Choroid plexus epithelial cell (primary cell): ENCODE data around the gene AVL9.

Source experiments
- DNase-seq: peaks from one replicate; pipeline ENCODE4 v3.0.0-alpha.2; 2010; ENCODE audit warnings: low read depth
- H3K4me3 ChIP-seq: 2 replicates; pipeline ENCODE4 v1.5.1; 2011; ENCODE audit warnings: low read depth, mild to moderate bottlenecking, control low read depth, low read length, moderate library complexity
- CTCF ChIP-seq: conservative IDR thresholded peaks from 2 replicates; pipeline ENCODE4 v1.5.1; 2011; ENCODE audit warnings: low read depth, mild to moderate bottlenecking, control low read depth, inconsistent platforms, low read length, moderate library complexity

The AVL9 gene

DNA sequence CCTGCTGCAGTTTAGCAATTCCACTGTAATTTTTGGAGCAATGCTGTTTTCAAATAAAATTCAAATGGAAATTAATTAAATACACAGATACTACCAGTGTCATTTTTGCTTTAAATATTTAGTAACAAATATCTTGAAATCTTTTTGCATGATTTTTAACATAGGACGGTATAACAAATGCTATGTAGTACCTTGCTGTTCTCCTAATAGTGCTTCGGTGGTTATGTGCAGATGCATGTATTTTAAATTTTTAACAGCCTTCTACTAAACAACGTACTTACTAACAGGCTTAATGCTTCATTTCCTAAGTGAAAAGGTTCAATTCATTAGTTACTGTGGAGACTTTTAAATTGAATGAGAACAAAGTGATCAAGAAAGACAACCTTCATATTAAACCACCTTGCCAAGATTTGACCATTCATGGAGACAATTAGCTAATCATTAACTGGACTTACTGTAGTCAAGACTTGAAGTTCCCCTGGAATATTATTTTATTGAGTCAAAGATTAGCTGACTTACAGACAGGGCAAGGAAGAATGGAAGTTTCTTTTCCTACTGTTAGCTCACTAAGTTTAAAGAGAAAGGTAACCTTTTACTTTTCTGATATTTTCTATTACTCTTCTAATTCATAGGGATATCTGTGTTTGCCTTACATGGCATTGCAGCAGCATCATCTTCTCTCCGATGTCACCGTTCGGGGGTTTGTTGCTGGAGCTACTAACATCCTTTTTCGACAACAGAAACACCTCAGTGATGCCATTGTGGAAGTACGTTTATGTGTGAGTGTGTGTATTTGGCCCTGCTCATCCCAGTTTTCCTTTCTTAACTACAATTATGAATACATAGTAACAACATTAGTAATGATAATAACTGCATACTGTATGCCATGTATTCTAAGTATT lies 74.3 kb downstream of the AVL9 start:
- H3K4me3 ChIP-seq, result no peak overlapping the region
- no peak for TF ChIP-seq CTCF
- DNase-seq, result no peak

- H3K4me3 ChIP-seq, result no peak overlapping the region
- no peak for DNase-seq
- TF ChIP-seq CTCF, result no peak
These were observed 77.9 kb downstream of the AVL9 start for GRCh38 chr7:32573110-32573687.

DNA sequence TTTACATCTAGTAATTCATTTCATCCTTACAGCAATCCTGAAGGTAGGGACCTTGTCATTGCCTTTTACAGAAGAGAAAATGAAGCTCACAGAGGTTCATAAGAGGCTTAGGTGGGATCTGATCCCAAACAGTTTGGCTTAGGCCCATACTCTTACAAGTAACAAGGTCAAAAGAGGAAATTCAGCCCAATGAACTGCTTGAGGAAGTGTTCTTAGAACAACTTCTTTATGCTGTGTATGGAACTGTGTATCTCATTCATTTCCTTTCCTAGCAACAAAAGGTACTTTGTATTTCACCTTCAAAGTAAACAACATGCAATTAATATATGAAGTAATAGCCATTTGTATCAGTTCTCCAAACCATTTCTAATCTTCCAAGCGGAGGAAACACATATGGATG lies 79.3 kb downstream of the AVL9 start:
- no peak overlapping the region for H3K4me3 ChIP-seq
- TF ChIP-seq CTCF, result no peak
- no peak for DNase-seq

DNA sequence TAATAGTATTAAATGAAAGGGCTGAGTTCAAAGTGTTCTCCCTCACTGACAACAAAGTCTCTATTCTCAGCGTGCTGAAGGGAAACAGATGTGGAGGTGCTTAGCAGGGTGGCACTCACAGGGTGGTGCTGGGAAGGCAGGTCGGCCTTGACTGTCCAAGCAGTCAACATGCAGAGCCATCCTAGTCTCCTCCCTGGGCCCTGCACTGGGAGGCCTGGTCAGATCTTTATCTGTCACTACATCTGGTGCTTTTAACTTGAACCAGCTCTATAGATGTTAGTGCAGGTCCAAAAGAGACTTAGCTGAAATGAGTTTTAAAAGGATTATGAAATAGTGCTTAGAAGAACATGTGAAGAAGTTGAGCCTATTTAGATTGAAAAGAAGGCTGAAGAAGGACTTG lies 82.1 kb downstream of the AVL9 start:
- TF ChIP-seq CTCF, result no peak
- no peak overlapping the region for H3K4me3 ChIP-seq
- DNase-seq, result no peak

DNA sequence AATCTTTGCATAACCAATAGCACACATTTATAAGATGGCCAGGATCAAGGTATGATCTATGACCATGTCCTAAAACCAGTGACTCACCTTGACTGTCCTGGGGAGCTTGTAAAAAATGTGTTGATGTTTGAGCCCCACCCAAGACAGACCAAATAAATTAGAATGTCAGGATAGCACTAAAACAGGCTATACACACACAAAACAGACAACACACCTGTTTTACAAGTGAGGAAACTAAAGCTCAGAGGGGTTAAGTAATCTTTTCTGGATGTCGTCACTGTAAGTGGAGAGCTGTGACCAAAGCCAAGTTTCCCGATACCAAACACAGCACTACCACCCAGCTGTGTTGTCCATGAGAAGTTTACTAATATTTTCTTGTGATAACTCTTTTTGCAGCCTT lies 84.5 kb downstream of the AVL9 start:
- no peak overlapping the region for H3K4me3 ChIP-seq
- no peak for TF ChIP-seq CTCF
- no peak for DNase-seq

DNA sequence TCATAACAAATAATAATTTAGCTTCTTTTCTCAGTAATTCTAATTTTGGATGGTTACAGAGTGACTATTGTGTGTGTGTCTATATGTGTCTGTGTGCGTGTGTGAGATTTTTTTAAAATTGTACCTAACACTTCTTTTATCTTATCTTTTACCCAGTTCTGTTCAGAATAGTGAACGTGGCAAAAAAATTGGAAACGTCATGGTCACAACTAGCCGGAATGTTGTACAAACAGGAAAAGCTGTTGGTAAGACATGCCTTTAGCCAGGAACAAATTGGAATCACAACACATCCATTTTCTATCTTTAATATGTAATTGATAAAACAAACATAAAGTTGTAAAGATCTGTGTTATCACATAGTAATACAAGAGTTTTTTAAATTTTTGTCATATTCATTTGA lies 85.4 kb downstream of the AVL9 start:
- no peak overlapping the region for H3K4me3 ChIP-seq
- DNase-seq, result no peak
- TF ChIP-seq CTCF, result no peak

DNA sequence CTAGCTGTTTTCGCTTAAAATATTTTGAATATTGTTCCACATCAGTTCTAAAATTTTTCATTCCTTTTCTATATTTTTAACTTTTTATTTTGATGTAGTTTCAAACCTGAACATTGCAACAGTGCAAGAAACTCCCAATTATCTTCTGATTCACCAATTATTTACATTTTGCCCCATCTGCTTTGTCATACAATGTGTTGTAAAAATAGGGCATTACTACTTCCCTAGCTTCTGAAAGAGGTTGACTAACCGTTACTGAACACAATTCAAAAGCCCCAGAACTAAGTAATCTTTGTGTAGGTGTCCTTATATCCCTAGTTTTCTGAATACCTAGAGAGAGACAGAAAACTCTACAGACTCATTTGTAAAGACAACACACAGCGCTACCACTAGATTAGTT lies 86.7 kb downstream of the AVL9 start:
- no peak for DNase-seq
- H3K4me3 ChIP-seq, result no peak overlapping the region
- TF ChIP-seq CTCF, result no peak
